Activated CD8-positive, alpha-beta memory T cell treated with anti-CD3 and anti-CD28 coated beads, Interleukin-2, amount 50 U/mL, for 24 hours (primary cell): ENCODE results near the gene PLEKHH1.
A peak's percentile ranks its signal among the peaks of the same experiment; 100 is the strongest.

Source experiments
- DNase-seq: peaks from one replicate; pipeline ENCODE4 v3.0.0-alpha.2; 2020; ENCODE audit errors: extremely low read depth

The PLEKHH1 gene

DNA sequence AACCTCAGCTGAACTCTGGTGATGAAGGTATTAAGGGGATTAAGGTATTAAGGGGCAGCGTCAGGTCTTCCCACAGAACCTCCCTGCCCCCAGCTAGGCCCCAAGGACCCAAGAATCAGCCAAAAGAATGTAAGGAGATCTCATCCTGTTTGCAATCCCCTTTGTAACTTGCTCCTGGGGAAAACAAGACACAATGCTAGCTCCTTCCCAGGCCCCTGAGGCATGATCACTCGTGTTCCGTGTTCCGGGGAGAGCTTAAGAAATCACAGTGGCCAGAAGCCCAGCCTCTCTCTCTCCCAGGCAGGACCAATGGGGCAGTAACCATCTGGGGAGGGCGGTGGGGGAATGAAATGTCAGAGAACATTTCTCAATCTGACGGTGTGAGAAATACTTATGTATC lies 33.8 kb downstream of the PLEKHH1 start:
- DNase-seq = no peak

DNA sequence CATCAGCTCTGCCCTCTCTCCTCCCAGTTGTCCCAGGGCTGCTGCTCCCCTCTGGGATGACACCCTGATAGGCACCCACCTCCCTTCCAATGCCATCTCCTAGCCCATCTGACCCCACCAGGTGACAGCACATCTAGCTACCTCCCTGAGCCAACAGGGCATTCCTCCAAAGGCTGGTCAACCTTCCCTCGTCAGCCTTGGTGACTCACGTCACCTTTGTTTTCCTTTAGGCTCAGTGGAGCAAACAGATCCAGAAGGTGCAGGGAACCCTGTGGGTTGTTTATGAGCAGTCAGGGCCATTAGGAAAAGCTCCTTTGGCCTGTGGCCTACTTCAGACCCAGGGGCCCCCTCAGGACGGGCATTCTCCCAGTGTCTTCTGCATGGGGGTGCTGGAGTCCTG lies 34.6 kb downstream of the PLEKHH1 start:
- DNase-seq = no peak

DNA sequence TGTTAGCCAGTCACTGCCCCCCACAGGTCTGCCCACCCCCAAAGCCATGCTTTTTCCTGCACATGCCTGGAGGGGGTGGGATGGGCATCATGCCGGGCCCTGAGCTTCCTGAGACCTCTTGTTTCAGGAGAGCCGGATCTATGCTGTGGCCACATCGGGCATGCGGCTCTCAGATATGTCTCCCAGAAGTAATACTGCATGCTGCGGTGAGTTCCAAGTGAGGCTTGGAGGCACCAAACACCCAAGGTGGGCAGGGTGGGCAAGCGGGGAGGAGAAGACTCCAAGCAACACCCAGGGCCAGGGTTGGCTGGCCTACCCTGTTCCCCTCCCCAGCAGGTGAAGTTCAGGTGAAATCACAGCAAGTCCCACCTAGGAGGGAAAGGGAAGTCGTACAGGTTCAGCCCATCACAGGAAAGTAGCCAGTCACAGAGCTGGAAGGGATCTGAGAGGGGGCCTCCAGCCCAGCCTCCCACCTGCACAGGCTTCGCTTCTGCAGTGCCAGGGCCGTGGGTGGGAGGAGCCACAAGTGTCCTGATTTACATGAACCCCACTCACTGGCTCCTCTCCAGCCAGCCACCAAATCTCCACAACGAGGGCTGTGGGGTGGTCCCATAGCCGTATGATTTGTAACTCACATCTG lies 36.0 kb downstream of the PLEKHH1 start:
- no peak for DNase-seq

DNA sequence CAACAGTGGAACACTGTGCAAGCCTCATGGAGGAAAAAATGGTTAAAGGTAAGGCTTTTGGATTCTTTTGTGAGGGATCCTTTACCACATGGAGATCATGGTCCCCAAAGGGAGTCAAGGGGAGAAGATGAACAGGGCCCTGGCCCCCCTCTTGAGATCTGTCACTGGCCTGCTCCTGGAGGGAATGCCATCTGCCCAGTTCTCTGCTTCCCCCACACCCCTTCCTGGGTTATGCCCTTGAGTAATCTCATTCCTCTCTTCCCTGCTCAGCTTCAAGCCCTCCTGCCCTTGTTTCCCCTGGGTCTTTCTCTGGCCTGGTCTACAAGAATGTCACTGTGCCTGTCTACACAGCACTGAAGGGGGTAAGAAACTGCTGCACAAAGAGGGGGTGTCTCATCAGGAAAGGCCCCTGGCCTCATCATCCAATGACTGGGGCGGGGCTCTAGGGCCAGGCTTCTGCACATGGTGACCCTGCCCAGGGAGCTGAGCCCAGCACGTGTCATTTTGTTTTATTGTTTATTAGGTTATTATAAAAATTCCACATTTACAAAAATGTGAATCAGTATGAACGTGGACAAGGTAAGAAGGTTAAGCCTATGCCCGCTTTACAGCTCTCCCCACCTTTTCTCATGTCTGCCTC lies 36.7 kb downstream of the PLEKHH1 start:
- DNase-seq = no peak

DNA sequence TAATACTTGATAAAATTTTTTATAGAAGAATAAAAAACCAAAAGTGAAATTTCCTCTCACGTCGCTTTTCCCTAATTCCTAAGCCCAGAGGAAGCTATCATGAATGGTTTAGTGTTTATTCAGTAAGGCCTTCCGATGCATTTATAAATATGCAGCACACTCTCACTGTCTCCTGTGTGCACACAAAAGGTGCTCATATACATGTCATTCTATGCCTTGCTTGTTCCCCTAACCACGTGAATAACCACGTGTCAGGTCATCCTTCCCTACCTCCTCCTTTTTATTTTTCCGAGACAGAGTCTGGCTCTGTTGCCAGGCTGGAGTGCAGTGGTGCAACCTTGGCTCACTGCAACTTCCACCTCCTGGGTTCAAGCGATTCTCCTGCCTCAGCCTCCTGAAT lies 37.4 kb downstream of the PLEKHH1 start:
- no peak for DNase-seq

DNA sequence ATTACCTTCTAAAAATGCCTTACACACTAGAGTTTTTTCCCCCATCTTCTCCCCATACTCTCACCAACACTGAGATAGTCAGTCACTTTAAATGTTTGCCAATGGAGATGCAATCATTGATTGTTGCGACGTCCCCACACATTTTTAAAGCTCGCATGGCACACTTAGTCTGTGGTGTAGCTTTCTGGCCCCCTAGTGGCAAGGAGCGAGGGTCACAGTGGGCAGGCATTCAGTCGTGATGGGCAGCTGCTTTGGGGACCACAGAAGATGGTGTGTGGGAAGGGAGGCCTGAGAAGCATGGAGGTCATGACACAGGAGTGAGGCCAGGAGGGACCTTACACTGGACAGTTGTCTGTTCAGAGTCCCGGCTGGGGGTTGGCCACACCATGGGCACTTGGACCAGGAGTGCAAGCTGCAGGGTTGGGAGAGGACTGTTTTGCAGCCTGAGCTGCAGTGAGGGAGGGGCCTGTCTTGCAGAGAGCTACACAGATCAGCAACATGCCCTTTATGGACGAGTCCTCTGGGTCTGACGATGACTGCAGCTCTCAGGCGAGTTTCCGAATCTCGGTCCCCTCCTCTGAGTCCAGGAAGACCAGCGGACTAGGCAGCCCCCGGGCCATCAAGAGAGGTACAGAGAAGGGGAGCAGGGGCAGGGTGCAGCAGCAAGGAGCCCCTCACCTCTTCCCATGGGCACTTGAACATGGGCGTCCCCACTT lies 38.3 kb downstream of the PLEKHH1 start:
- DNase-seq = peak; percentile 35

DNA sequence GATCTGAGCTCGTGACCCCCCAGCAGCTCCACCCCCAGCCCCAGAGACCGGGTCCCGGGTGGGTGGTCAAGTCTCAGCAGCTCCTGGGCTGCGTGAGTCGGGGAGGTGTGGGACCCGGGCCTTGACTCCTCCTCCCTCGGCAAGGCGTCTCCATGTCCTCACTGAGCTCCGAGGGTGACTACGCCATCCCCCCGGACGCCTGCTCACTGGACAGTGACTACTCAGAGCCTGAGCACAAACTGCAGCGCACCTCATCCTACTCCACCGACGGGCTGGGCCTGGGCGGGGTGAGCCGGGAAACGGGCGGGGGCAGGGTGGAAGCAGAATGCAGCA lies 38.9 kb downstream of the PLEKHH1 start:
- no peak for DNase-seq

DNA sequence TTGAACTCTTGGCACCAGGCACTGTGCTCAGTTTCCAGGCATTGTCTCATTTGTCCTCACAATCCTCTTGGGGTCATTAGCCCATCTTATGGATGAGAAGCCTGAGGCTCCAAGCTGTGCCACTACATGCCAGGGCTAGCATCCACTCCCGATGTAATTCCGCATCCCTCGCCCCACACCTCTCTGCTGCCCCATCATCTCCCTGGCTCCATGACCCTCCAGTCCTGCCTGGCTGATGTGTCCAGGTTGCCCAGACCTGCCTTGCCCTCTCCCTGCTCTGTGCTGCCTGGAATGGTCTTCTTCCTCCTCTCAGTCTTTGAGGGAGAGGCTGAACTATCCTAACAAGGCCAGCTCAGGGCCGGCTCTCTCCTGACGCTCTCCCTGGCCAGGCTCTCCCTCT lies 39.5 kb downstream of the PLEKHH1 start:
- DNase-seq = no peak

DNA sequence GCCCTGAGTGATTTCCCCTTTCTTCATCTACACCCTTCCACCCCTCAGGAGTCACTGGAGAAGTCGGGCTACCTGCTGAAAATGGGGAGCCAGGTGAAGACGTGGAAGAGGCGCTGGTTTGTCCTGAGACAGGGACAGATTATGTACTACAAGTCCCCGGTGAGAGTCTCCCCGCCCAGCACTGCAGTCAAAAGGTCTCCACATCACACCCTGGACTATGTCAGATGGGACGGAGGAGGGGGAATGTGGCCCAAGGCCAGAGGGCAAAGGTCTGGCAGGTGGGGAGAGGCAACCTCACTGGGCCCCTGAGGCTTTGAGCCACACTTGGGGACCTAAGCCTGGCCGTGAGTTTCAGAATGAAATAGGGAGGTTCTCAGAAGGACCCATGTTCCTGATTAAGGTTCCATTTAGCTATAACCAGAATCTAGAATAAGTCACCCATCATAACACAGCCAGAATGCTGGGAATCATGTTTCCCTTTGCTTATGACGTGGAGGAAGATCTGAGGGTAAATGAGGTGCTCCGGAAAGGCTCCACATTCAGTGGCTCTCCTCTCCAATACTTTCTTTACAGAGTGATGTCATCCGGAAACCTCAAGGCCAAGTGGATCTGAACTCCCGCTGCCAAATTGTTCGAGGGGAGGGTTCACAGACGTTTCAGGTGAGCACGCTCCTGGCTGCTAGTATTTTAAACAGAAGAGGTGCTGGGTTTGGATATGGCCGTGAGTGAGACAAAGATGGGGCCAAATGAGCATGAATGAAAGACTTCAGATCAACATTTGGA lies 40.3 kb downstream of the PLEKHH1 start:
- no peak for DNase-seq

DNA sequence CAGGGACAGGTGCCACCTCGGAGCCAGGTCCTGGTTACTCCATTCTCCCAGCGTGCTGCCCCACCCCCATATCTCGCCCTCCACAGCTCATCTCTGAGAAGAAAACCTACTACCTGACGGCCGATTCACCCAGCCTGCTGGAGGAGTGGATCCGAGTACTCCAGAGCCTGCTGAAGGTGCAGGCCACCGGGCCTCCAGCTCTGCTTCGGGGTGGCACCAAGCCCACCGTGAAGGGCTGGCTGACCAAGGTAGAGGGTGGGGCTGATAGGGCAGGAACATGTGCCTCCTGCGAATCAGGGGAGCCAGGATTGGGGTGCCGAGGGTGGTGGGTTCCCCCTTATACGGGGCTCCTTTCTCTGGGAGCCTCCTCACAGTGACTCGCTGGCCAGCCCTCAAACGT lies 41.1 kb downstream of the PLEKHH1 start:
- no peak for DNase-seq

DNA sequence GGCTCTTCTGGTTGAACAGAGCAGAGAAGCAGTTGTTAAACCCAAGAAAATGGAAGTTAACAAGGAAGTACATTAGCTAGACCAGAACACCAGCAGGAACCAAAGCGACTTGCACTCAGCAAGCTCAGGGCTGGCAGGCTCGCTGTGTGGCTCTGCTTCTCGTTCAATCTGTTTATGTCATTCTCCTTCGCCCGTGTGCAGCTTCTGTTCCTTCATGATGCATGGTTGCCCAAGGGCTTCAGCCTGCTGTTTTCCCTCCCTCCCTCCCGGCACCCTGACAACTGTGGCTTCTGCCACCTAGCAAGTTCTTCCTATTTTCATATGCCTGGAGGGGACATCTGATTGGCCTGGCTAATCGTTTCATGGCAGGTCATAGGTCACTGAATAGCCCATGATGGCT lies 41.7 kb downstream of the PLEKHH1 start:
- DNase-seq = no peak

DNA sequence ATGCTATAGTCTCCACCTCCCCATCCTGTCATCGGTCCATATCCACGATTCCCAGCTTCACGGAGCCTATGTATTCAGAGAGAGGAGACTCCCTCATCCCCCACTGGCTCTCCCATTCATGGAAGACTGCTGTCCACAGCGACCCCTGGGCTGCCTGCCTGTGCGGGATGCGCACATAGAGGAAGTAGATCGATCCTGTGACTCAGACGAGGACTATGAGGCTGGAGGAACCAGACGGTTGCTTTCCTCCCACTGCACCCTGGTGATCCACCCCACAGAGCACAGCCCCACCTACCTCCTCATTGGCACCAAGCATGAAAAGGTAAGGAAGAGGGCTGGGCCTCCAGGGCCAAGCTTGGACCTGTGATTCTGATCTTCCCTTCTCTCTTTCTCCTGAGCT lies 42.6 kb downstream of the PLEKHH1 start:
- no peak for DNase-seq

DNA sequence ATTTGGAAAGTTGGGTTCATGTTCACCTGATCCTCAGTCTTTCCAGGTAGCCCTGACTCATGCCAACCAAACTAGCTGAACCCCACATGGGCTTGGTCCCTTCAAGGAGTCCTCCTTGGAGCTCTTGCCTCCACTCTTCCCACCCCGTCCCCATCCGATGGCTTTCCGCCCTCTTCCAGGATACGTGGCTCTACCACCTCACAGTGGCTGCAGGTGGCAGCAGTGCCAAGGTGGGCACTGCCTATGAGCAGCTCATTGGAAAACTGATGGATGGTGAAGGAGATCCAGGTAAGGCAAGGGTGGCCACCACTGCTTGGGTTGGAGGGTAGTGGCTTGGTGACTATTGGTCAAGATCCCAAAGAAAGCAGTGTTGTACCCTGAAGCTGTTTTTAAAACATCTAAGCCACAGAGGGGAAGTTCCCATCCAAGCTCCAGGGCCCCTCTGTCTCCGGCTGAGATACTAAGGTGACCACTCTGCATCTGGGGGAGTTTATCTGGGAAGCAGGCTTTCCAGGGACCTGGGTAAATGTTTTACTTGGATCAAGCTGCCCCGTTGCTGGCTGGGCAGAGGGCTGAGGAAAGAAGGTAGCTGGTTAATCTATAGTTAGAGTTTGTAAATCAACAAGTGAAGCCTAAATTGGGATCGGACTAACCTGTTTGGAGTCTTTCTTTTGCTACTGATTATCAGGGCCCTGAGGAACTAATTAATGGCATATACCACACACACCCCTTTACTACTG lies 43.3 kb downstream of the PLEKHH1 start:
- DNase-seq = no peak

DNA sequence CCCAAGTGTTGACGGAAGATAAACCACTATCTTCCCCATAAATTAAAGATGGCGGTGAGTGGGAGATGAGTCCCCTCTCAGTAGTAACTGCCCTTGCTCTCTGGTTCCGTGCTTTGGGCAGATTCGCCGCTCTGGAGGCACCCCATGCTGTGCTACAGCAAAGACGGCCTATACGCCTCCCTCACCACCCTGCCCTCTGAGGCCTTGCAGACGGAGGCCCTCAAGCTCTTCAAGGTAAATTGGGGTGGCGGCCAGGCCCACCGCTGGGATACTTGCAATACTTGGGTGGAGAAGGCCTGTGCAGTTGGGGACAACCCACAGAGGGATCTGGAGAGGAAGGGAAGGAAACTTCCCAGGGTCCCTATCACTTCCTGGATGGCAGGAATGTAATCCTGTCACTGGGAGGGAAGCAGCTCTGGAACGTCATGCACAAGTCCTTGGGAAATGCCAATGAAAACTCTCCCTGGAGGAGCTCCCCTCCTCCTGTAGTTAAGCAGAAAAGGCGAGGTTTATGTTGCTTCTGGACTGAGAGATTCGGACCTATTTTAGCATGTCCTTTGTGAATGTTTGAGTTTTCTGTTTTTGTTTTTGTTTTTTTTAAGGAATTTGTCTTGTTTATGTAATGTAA lies 44.2 kb downstream of the PLEKHH1 start:
- DNase-seq = no peak

DNA sequence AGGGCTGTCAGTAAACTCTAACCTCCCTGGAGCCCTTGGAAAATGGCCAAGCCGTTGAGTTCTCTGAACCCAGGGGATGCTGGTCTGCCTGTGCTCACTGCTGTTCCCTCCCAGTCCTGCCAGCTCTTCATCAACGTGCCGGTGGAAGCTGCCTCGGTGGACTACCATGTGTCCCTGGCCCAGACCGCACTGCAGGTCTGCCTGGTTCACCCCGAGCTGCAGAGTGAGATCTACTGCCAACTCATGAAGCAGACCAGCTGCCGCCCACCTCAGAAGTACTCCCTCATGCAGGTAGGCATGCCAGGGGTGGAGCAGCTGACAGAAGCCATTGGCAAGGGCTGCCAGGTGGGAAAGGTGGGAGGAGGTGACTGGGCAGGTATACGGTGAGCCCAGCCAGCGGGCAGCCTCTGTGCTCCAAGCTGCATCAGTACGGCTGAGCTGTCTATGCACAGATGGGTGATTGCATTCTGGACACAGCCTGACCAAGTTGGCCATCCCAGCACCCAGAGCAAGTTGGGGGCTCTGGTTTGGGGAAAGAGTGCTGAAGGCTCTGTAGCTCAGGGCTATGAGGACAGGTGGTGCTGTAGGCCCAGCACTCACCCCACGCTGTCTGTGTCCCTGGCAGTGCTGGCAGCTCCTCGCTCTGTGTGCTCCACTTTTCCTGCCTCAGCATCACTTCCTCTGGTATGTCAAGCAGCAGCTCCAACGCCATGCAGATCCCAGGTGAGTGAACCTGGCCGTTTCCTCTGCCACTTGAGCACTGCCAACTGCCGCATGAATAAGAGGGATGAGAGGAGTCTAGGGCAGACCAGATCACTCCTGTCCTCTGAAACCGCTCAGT lies 45.0 kb downstream of the PLEKHH1 start:
- no peak for DNase-seq

DNA sequence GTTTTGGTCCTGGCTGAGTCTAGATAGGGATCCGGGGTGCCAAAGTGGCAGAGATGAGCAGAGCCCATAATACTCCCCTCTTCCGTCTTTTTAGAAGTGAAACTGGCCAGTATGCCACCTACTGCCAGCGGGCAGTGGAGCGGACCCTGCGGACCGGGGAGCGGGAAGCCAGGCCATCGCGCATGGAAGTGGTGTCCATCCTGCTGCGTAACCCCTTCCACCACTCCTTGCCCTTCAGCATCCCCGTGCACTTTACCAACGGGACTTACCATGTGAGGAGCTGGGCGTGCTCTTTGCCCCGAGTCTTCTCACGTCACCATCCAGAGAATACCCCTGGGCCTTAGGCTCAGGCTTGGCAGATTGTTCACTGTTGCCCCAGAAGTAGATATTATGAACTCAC lies 46.0 kb downstream of the PLEKHH1 start:
- DNase-seq = no peak

DNA sequence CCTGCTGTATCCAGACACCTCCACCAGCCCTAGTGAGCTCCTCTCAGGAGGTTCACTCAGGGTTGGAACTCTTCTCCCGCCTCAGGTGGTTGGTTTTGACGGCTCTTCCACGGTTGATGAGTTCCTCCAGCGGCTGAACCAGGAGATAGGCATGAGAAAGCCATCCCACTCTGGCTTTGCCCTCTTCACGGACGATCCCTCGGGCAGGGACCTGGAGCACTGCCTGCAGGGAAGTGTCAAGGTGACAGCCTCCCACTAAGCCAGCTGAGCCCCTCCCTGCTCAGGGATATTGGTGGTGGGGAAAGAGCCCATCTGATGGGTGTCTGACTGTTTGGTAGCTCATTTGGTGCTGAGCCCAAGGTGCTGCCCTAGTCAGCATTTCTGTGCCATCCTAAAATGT lies 46.5 kb downstream of the PLEKHH1 start:
- DNase-seq = no peak

DNA sequence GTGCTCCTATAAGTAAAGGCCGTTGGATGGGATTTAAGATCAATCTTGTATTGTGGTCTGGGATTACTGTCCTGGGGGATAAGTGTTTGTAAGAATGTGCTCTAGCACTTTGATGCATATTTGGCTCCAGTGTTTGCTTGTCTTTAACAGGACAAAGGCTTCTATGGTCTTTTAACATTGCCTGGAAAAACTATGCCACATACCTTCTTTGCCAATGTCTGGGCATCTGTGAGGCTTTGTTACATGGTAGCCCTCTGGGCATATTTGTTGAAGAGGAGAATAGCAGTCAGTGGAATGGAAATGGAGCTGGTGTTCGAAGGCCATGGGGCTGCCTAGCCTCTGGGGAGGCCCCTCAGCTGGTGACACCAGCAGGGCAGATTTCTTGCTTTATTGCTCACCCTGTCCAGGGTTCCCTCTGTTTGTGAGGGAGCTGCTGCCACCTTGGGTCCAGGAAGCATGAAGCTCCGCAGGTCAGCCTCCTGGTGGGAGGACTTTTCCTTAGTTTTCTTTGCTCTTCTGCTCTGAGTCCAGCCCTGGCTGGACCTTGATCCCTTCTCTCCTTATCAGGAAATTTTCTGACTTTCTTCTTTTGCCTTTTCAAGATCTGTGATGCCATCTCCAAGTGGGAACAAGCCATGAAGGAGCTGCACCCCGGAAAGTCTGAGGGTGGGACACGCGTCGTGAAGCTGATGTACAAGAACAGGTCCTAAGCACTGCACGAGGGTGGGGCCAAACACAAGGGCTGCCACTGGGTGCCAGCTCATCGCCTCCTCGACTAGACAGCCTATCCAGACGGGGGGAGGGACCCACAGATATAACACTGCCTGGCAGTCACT lies 47.5 kb downstream of the PLEKHH1 start:
- no peak for DNase-seq

DNA sequence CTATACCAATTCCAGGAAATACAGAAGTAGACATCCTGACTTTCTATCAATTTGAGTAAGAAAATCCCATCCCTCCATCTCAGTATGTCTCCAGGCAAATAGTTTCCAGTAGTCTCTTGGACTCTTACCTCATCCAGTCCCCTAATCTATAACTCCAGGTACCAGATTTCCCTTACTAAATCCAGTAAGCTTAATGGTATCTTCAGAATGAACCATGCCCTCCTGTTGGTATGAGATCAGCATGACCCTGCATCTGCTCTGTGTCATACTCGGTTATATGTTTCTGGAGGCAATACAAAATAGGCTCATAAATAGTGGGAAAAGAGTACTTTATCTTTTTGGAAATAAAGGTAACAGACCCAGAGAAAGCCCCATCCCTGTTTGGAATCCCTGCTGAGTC lies 48.6 kb downstream of the PLEKHH1 start:
- no peak for DNase-seq

DNA sequence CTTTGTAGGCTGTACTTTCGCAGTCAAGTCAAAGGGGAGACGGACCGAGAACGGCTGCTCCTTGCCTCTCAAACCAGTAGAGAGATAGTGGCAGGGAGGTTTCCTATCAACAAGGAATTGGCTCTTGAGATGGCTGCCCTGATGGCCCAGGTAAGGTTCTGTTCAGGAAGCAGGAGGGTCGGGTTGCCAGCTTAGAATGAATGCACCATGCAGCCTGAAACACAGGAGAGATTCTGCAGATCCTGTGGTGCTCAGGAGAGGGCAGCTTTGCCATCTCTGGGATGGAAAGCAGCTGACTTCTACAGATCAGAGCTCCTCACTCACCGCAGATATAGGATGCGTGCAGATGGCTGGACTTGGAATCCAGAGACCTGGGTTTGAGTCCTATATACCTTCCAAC lies 49.0 kb downstream of the PLEKHH1 start:
- no peak for DNase-seq
